Progenitor cell of endocrine pancreas (in vitro differentiated cells): Measurements from ENCODE around the gene RETREG1. TPM values are rescaled to one million over a fixed set of nuclear protein-coding genes. Genes with fewer than 3 reads are reported as not detected.

Experiments
- DNase-seq: peaks from one replicate; pipeline ENCODE4 v3.0.0; 2021; ENCODE audit warnings: low spot score; ENCODE audit not compliant: unreplicated experiment
- H3K27ac Mint-ChIP-seq: 2 replicates; pipeline ENCODE4 v1.8.0; 2021; ENCODE audit warnings: mild to moderate bottlenecking, moderate library complexity, mixed read lengths
- H3K27me3 Mint-ChIP-seq: 2 replicates; pipeline ENCODE4 v1.8.0; 2021; ENCODE audit warnings: mixed read lengths
- H3K36me3 Mint-ChIP-seq: 2 replicates; pipeline ENCODE4 v1.8.0; 2022; ENCODE audit warnings: mixed read lengths; ENCODE audit not compliant: insufficient read depth
- H3K4me1 Mint-ChIP-seq: 2 replicates; pipeline ENCODE4 v1.8.0; 2021; ENCODE audit warnings: low read depth, mixed read lengths
- H3K4me3 Mint-ChIP-seq: 2 replicates; pipeline ENCODE4 v1.8.0; 2021; ENCODE audit warnings: low read depth, mild to moderate bottlenecking, moderate library complexity, mixed read lengths
- H3K9me3 Mint-ChIP-seq: 2 replicates; pipeline ENCODE4 v1.8.0; 2021; ENCODE audit warnings: low read depth, mixed read lengths
- total RNA-seq: library from RNA; stranded (reverse); gene quantifications from 2 replicates; pipeline ENCODE4 v1.2.1, GENCODE V29; 2021
- TF ChIP-seq, protein P1 (sequence below): fragments of 200-600 bp; sonication (generic); IDR thresholded peaks from one replicate; pipeline ENCODE4 v1.5.0; 2021; ENCODE audit warnings: antibody characterized with exemption, mild to moderate bottlenecking; ENCODE audit not compliant: unreplicated experiment

The RETREG1 gene
- total RNA-seq, 1 donor from 2014 or later = 8.0 TPM

DNA sequence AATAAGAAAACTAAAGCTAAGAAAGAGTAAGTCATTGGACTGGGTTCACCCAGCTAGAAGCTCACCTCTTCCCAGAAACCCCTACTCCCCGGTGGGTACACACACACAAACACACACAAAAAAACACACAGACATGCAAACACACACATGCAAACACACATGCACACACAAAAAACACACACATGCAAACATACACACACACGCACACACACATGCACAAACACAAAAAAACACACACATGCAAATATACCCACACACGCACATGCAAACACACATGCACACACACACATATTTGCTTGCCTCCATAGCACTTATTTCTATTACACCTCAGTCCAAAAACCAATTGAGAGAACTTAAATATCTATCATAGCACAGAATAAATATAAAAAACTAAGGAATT is 26.1 kb downstream of the RETREG1 start:
- Mint-ChIP-seq H3K9me3 (peaks cover 2% of the 10 kb centered on the region), H3K4me3 (no peak overlapping the region), H3K27ac (no peak overlapping the region)

DNA sequence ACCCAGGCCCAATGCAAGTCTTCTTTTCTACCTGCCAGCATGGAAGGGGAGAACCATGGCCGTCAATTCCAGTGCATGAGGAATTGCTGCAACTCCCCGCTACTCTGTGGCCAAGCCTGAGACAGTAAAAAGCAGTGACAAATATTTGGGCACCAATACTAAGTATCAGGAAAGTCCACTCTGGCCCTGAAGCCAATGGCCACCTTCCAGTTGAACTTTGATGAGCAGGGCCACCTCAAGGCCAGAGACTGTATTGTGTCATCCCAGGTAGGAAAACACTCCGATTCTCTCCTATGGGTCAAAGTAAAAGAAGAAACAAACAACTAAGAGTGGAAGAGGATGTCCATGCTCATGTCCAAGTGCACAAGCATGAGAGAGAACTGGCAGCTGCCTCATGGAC is 27.1 kb downstream of the RETREG1 start:
- TF ChIP-seq, protein P1, sequence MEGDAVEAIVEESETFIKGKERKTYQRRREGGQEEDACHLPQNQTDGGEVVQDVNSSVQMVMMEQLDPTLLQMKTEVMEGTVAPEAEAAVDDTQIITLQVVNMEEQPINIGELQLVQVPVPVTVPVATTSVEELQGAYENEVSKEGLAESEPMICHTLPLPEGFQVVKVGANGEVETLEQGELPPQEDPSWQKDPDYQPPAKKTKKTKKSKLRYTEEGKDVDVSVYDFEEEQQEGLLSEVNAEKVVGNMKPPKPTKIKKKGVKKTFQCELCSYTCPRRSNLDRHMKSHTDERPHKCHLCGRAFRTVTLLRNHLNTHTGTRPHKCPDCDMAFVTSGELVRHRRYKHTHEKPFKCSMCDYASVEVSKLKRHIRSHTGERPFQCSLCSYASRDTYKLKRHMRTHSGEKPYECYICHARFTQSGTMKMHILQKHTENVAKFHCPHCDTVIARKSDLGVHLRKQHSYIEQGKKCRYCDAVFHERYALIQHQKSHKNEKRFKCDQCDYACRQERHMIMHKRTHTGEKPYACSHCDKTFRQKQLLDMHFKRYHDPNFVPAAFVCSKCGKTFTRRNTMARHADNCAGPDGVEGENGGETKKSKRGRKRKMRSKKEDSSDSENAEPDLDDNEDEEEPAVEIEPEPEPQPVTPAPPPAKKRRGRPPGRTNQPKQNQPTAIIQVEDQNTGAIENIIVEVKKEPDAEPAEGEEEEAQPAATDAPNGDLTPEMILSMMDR = no peak
- no peak overlapping the region for H3K4me3 Mint-ChIP-seq
- no peaks in the 10 kb centered on the region for H3K36me3 Mint-ChIP-seq
- DNase-seq = no peak
- peaks cover 2% of the 10 kb centered on the region for H3K9me3 Mint-ChIP-seq
- no peak overlapping the region for H3K27ac Mint-ChIP-seq
- no peaks in the 10 kb centered on the region for H3K27me3 Mint-ChIP-seq
- H3K4me1 Mint-ChIP-seq = peaks cover 39% of the 10 kb centered on the region

More for the DNA sequence above, 26.1 kb downstream of the RETREG1 start:
- Mint-ChIP-seq H3K4me1 (peaks cover 34% of the 10 kb centered on the region), H3K27me3 (no peaks in the 10 kb centered on the region), H3K36me3 (no peaks in the 10 kb centered on the region)
- no peak for DNase-seq
- TF ChIP-seq, protein P1 = no peak

DNA sequence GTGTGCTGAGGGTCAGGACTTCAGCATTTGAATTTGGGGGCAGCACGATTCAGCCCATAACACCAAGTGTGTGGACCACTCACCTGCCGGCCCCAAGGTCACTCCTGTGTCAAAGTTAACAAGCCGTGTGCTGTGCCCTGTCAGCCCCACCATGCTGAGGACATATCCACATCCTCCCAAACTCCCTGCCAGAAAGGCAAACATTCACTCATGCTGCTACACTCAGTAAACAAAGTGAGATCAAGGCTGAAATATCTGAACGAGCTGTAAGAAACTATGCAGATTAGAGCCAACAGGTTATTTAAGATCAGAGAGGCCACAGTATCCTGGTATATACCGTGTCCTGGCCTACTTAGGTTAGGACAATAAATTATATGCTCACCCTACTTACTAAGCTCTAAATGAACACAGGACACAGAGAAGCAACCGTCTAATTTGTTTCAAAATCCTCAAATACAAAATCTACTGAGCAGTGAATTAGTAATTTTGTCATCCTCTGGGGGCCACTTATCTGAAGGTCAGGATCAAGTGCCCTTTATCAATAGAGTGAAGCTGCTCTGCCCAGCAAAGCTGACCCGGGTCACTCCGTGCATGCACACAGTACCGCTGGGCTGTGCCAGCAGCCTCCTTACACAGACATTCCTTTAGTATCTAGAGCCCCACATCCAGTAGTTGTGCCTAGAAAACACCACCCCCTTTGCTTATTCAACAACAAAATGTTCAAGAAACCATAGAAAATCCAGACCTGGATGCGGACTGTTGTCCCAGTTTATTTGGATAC is 28.2 kb downstream of the RETREG1 start:
- peaks cover 38% of the 10 kb centered on the region for H3K4me1 Mint-ChIP-seq
- no peak for DNase-seq
- H3K9me3 Mint-ChIP-seq = peaks cover 2% of the 10 kb centered on the region
- H3K27ac Mint-ChIP-seq = peak overlapping the region; percentile 30
- H3K27me3 Mint-ChIP-seq = no peaks in the 10 kb centered on the region
- H3K4me3 Mint-ChIP-seq = no peak overlapping the region
- H3K36me3 Mint-ChIP-seq = no peaks in the 10 kb centered on the region
- TF ChIP-seq, protein P1 = no peak

DNA sequence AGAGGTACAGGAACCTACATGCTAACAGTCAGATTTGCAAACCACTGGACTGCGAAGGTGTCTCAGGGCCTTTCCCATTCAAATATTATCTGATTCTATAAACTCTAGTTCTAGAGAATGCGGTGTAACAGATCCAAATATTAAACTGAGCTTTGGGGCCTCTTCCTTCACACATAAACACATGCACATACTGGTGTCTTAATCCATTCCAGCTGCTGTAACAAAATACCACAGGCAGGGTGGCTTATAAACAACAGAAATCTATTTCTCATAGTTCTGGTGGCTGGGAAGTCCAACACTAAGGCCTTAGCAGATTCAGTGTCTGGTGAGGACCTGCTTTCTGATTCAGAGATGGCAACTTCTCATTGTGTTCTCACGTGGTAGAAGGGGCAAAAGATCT is 30.2 kb downstream of the RETREG1 start:
- H3K9me3 Mint-ChIP-seq = peaks cover 2% of the 10 kb centered on the region
- H3K4me3 Mint-ChIP-seq = no peak overlapping the region
- H3K36me3 Mint-ChIP-seq = no peaks in the 10 kb centered on the region
- TF ChIP-seq, protein P1 = no peak
- H3K4me1 Mint-ChIP-seq = peaks cover 28% of the 10 kb centered on the region
- DNase-seq = no peak
- H3K27ac Mint-ChIP-seq = no peak overlapping the region
- H3K27me3 Mint-ChIP-seq = peaks cover under 1% of the 10 kb centered on the region

DNA sequence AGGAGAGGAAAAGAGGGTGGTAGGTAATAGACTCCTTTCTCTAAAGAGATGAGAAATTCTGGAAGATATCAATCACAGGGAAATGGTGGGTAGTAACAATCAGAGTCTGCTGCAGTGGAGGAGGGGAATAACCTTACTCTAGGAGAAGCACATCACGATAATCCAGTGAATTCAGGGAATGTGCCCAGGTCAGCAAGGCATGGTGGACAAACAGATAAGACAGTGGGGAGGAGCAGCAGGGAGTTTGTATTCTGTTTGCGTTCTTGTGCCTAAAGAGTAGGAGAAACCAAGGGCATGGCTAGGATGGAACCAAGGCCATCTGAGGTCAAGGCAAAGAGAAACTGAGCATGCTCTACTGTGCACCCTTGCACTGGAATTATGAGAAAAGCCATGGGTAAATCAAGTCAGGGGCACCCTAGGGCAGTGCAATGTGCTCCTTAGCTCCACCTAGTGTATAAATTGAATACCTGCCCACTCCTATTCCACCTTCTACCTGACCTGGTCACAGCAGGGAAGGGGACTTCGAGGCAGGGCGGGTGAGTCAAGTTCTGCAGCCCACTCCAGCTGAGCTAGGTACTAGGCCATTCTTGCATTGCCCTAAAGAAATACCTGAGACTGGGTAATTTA is 31.6 kb downstream of the RETREG1 start:
- no peak overlapping the region for H3K4me3 Mint-ChIP-seq
- peaks cover 2% of the 10 kb centered on the region for H3K9me3 Mint-ChIP-seq
- TF ChIP-seq, protein P1 = peak; percentile 30
- peaks cover 23% of the 10 kb centered on the region for H3K4me1 Mint-ChIP-seq
- peak overlapping the region; percentile 51 for H3K27ac Mint-ChIP-seq
- H3K27me3 Mint-ChIP-seq = peaks cover 4% of the 10 kb centered on the region
- H3K36me3 Mint-ChIP-seq = no peaks in the 10 kb centered on the region
- no peak for DNase-seq
